Measurements from ENCODE around the gene PLXNA2. TPM values are rescaled to one million over a fixed set of nuclear protein-coding genes. Genes with fewer than 3 reads are reported as not detected.

Gene PLXNA2
- total and polyA plus RNA-seq, 2 of the 8 experiments (the other 6 are each of a cell fraction or from before 2014, with no cell fraction given) = 0.33 to 1.5 TPM

- TF ChIP-seq CTCF (IDR thresholded peaks at IDR 0.05; ENCODE audit: control extremely low read depth in 1 of 3, insufficient read depth in 1 of 3, low read depth in 1 of 3, low read length in 3 of 3) (peak; percentile 34 to 69 (median 55)), KDM4A (IDR thresholded peaks at IDR 0.05; ENCODE audit: low read depth, low read length, severe bottlenecking) (no peak)
Measured at GRCh38 chr1:208036106-208036808, 207.9 kb downstream of the PLXNA2 start (continued).
